DLD1 (cell line): Measurements from ENCODE around the gene STMN1.
"Not testable (repeated sequence)": the region's sequence is repeated elsewhere in the genome, so short reads cannot be mapped to it uniquely, and the experiment has no call there.

Experiments
- in situ Hi-C: cut with HindIII; loops from 2 replicates; pipeline ENCODE4 v1.10.0; 2017; ENCODE audit warnings: low sequenced_read_pairs

Gene STMN1

DNA sequence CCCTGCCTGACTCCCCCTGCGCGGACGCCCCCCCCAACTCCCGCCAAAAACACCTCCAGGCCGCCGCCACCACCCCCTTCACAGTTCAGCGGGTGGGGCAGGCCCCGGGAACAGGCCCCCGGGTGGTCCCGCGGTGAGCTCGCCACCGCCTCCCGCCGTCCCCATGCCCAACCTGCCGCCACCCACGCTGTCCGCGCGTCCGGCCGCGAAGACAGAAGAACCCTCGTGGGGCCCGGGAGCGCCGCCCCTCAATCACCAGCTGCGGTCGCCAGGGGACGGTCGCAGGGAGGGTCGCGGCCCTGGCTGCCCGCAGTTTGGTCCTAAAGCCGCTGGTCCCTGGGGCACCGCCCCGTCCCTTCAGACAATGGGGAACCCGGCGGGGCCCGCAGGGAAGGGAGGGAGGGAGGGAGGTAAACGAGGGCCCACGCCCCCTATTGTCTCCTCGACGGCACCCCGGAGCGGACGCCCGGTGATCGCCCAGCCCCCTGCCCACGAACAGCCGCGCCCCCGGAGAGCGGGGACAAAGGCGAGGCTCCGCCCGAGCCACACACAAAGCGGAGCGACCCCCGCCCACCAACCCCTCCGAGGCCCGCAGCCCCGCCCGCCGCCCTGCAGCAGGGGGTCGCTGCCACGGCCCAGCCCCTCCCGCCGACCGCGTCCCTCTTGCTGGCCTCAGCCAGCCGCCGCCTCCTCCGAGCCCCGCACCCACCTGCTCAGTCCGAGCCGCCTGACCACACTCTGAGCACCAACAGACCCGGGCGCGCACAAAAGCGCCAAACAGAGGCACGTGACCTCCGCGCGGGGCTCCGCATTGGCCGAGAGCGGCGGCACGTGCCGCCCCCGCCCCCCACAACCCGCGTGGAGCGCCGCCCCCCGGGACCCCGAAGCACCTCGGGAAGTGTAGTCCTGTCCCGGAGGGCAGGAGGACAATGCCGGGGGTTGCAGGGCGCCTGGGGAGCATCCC, at the start of gene STMN1:
Gene STMN1 (minus strand): TSS at position 740 of the 964 bp plus-strand sequence. CDS start 1,743 bp downstream, outside the sequence.
- in situ Hi-C loops = no loop called here

DNA sequence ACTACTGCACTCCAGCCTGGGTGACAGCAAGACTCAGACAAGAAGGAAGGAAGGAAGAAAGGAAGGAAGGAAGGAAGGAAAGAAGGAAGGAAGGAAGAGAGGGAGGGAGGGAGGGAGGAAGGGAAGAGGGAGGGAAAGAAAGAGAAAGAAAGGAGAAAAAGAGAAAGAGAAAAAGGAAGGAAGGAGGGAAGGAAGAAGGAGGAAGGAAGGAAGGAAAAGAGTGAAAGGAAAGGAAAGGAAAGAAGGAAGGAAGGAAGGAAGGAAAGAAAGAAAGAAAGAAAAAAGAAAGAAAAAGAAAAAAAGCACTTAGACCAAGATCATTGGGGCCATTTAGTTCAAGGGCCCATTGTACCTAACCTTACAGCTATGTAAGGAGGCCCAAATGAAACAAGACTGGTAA, 49.3 kb upstream of the STMN1 start:
- in situ Hi-C loops = no loop called here

DNA sequence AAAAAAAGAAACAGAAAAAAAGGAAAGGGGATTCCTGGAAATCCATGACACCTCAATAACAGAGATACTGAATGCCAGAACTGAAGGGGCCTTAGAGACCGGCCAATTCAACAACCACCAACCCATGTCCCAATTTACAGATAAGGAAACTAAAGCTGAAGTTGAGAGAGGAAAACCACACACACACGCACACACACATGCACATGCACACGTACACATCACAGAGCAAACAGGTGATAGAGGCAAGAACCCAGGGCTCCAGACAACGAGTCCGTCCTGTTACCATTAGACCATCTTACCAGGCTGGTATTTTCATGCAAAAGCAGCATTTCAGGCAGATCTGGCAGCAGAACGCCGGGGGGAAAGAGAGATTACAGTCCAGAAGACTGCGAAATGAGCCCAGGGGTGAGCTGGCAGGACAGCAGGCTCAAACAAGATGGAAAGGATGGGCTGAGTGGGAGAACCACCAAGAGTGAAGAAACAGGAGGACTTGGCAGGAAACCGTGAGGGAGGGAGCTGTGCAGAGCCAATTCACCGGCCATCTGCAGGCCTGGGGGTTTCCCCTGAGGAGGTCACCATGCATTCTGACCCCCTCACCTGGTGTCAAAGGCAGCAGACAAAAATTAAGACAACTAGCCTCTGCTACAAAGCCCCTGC, 48.2 kb upstream of the STMN1 start:
- in situ Hi-C loops = no loop called here

GRCh38 chr1:25952841-25953401, 46.7 kb upstream of the STMN1 start:
- in situ Hi-C loops = no loop called here

DNA sequence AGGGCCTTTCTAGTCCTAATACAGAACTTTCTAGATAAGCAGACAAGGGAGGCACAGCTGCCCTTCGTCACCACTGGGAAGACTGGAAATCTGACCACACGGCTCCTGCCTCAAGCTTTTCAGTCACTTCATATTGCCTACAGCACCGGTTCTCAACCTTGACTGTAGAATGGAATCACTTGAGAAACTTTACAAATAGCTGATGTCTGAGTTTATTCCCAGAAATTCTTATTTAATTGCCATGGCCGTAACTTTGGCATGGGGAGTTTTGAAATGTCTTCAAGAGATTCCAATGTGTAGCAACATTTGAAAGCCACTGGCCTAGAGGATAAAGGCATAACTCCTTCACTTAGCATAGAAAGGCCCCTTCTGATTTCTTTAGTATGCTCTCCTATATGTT, 42.4 kb upstream of the STMN1 start:
- in situ Hi-C loops = no loop called here

- in situ Hi-C loops = no loop called here
Observed at GRCh38 chr1:25947027-25947426, 40.8 kb upstream of the STMN1 start.

DNA sequence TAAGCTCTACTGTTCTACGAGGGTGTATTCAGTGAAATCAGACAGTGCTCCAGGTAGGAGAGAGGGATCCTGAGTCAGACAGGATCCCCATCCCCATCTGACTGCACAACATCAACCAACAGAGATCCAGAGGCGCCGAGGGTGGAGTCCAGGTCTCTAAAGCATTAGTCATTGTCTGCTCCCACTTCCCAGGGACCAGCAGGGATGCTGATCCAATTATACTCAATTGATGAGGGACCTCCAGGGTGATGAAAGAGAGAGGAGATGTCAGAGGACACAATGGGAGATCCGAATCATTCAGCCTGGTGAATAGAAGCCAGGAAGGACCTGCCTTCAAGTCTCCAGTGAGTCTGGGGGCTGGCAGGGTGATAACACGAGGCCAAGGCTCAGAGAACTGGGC, 39.5 kb upstream of the STMN1 start:
- in situ Hi-C loops = no loop called here

DNA sequence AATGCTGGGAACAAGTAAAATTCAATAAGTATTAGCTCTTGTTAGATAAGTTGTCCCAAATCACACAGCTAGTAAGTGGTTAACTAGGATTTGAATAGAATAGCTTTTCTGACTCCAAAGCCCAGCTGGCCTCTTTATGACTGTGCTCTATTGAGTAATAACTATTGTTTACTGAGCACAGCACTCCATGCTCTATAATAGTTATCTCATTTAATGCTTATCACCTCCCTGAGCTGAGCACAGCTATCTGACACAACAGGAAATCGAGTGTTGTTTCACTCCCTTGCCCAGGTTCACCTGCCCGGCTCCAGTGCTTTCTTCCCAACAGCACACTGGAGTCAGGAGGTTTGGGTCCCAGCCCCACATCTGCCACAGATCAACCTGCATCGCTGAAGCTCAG, 38.8 kb upstream of the STMN1 start:
- in situ Hi-C loops = no loop called here

GRCh38 chr1:25943511-25943910, 37.3 kb upstream of the STMN1 start:
- in situ Hi-C loops = not testable (repeated sequence)

GRCh38 chr1:25936947-25937346, 30.7 kb upstream of the STMN1 start:
- in situ Hi-C loops = no loop called here

GRCh38 chr1:25933479-25934365, 27.5 kb upstream of the STMN1 start:
- in situ Hi-C loops = no loop called here

DNA sequence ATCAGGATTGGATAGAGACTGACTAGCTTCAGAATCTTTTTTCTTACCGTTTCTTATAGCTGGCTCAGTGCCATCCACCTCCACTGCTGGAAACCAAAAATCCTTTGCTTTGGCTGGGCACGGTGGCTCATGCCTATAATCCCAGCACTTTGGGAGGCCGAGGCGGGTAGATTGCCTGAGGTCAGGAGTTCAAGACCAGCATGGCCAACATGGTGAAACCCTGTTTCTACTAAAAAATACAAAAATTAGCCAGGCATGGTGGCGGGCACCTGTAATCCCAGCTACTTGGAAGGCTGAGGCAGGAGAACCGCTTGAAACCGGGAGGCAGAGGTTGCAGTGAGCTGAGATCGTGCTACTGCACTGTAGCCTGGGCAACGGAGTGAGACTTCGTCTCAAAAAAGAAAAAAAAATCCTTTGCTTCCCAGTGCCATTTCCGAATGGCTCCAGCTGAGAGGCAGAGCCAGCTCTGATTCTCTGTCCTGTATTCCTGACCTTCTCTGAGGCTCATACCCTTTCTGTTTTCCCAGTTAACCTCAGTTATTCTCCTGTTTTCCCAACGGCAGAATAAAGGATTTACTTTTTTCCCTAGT, 26.7 kb upstream of the STMN1 start:
- in situ Hi-C loops = not testable (repeated sequence)

DNA sequence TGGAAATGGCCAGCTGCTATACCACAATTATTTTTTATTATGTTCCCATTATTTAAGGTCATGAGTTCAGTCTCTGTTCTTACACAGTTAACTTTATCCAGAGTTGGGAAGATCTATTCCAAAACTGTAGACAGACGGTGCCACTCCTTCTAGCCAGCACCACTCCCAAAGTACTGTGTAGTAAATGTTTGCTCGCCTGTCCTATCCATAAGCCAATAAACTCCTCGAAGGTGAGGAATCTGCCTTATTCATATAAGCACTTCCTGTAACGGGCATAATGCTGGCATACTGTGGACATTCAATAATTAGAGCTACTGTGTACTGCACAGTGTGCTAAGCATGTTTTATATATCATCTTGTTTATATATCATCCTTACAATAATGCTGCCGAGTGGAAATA, 26.1 kb upstream of the STMN1 start:
- in situ Hi-C loops = no loop called here

DNA sequence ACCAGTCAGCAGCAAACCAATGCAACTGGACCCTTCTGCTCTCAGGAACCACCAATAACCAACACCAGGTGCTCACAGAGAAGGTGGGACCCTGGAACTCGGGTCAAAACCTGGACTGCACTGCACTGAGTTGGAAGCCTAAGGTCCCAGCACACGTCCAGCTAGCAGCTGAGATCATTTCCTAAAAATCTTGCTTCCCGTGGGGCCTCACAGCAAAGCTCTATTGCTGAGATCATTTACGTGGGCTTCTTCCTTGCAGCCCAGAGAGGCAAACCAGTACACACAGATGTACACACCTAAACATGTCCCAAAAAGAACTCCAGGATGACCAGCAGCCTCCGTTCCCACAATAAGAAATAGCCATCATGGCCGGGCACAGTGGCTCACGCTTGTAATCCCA, 22.8 kb upstream of the STMN1 start:
- in situ Hi-C loops = no loop called here

DNA sequence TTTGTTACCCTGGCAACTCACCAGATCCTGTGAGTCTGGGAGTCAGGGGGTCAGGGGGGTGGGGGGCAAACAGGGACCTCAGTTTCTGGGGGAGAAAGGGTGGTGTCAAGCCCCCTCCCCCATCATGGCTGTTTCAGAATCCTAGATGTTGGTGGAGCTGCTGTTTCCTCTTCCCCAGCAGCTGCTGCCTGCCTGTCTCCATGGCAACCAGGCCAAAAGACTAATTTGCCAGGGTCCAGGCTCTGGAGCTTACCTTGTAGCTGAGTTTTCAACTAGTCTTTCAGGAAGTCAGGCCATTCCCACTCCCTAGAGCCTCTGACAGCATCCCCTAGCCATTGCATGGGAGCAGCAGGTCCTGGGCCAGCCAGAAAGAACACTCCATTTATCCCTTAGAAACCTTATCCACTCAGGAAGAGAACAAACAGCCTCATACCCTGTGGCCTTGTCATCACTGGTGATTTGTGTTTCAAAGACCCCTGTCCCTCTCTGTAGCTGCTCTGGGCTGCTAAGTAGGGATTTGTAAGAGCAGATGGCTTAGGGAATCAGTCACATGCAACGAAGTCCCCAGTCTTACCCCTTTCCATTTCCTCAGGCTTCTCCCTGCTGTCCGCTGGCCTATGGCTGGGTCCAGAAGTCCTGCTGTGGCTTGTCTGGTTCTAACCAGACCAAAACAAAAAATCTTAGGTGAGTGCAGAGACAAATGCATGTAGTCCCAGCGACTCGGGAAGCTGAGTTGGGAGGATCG, 21.5 kb upstream of the STMN1 start:
- in situ Hi-C loops = no loop called here

- in situ Hi-C loops = no loop called here
Observed at GRCh38 chr1:25926731-25927496, 20.7 kb upstream of the STMN1 start.

- in situ Hi-C loops = no loop called here
Observed at GRCh38 chr1:25924454-25924853, 18.2 kb upstream of the STMN1 start.

- in situ Hi-C loops = no loop called here
Observed at GRCh38 chr1:25922971-25923552, 16.8 kb upstream of the STMN1 start.
